Epithelial cell of esophagus (primary cell): ENCODE data around the gene CAMK2A.

Experiments
- DNase-seq: peaks from one replicate; pipeline ENCODE4 v3.0.0; 2010; ENCODE audit warnings: low read depth
- H3K4me3 ChIP-seq: 2 replicates; pipeline ENCODE4 v1.5.1; 2011; ENCODE audit warnings: mild to moderate bottlenecking, low read length, control low read depth
- TF ChIP-seq, protein P1 (sequence below): IDR thresholded peaks from 2 replicates; pipeline ENCODE4 v1.5.1; 2011; ENCODE audit warnings: low read depth, mild to moderate bottlenecking, low read length, control low read depth, inconsistent platforms; ENCODE audit not compliant: insufficient read depth; ENCODE audit errors: missing control alignments

Gene CAMK2A

DNA sequence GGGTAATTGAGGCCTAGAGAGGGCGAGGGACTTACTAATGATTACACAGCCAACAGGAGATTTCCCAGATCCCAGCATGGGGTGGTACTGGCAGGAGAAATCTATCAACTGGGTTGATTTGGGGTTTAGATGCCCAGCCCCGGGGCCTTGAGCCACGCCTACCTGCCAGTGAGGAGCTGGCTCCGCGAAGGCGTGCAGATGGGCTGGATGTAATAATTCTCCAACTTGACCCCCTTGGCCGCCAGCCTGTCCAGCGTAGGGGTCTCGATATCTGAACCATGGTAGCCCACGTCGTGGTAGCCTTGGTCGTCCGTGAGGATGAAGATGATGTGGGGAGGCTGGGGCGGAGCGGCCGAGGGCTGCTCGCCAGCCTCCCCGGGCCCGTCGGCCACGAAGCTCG, 12.3 kb upstream of the CAMK2A start:
- TF ChIP-seq, protein P1, sequence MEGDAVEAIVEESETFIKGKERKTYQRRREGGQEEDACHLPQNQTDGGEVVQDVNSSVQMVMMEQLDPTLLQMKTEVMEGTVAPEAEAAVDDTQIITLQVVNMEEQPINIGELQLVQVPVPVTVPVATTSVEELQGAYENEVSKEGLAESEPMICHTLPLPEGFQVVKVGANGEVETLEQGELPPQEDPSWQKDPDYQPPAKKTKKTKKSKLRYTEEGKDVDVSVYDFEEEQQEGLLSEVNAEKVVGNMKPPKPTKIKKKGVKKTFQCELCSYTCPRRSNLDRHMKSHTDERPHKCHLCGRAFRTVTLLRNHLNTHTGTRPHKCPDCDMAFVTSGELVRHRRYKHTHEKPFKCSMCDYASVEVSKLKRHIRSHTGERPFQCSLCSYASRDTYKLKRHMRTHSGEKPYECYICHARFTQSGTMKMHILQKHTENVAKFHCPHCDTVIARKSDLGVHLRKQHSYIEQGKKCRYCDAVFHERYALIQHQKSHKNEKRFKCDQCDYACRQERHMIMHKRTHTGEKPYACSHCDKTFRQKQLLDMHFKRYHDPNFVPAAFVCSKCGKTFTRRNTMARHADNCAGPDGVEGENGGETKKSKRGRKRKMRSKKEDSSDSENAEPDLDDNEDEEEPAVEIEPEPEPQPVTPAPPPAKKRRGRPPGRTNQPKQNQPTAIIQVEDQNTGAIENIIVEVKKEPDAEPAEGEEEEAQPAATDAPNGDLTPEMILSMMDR, result no peak
- H3K4me3 ChIP-seq, result peak overlapping the region; percentile 24
- no peak for DNase-seq

DNA sequence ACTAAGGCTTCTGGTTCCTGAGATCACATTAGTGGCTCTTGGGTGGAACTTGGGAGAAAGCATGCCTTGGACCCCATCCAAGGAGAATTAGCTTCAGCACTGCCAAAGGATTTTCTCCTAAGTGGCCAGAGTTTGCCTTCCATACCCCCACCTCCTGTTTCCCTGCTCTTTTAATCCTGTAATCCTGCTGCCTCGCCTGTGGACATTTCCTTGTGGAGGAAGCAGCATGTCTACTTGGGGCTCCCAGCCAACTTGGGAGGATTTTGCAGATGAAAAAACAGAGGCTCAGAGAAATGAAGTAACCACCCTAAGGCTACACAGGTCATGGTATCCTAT, 11.6 kb upstream of the CAMK2A start:
- peak; percentile 41 for DNase-seq
- H3K4me3 ChIP-seq, result no peak overlapping the region
- TF ChIP-seq, protein P1, result no peak

DNA sequence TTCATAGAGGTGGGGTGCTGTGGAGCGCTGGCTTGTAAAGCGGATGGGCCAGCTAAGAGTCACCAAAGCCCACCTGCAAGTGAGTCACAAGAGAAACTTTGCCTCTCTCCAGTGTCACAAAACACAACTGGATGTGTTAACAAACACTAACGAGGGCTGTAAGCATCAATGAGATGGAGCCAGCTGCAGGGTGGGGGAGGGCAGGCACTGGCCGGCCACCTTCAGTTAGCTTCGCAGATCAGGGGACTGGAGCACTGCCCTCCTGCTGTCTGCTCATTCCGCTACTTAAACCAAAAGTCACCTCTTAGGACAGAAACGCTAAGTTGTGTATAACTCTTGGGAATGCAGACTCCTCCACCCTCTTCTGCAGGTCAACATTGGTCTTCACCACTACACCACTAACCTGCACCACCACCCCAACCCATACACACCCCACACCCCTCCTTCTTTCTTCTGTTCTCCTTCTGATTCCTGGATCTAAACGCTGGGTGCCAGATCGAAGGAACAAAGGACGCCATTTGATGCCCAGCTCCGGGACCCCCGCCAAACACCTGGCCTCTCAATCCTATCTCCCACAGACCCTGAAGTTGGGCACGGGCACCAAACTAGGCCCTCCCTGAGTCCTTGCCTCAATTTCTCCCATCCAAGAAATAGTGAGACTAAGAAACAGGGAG, 11.1 kb upstream of the CAMK2A start:
- TF ChIP-seq, protein P1, result no peak
- no peak overlapping the region for H3K4me3 ChIP-seq
- no peak for DNase-seq

DNA sequence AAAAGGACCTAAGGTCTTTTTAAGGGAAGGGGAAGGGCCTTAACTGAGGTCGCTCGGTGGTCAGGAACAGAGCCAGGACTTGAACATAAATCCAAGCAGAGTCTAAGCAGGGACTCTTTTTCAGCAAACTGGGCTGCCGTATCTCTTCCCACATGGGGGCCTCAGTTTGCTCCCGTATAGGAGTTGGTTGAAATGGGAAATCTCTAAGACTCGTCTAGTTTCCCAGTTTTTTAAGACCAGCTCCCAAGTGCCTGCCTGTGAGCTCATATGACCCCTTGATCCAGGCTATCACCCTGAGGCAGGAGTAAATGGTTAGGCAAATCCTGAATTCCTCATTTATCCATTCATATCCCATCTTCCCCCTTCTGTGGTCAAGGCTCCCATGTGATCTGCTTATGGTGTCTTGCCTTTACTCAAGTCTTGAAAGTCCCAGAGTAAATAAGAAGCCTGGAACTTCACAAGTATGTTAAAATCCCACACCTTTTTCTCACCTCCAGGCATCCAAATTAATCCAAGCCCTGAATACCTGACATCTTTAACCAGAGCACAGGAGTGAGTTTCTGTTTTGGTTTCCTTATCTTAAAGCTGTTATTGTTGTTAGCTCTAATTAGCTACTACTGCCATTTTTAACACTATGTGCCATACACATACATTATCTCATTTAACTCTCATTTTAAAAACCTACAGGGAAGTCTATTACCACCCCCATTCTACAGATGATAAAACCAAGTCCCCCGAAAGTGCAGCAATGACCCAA, 10.2 kb upstream of the CAMK2A start:
- H3K4me3 ChIP-seq, result no peak overlapping the region
- TF ChIP-seq, protein P1, result no peak
- peak; percentile 40 for DNase-seq

DNA sequence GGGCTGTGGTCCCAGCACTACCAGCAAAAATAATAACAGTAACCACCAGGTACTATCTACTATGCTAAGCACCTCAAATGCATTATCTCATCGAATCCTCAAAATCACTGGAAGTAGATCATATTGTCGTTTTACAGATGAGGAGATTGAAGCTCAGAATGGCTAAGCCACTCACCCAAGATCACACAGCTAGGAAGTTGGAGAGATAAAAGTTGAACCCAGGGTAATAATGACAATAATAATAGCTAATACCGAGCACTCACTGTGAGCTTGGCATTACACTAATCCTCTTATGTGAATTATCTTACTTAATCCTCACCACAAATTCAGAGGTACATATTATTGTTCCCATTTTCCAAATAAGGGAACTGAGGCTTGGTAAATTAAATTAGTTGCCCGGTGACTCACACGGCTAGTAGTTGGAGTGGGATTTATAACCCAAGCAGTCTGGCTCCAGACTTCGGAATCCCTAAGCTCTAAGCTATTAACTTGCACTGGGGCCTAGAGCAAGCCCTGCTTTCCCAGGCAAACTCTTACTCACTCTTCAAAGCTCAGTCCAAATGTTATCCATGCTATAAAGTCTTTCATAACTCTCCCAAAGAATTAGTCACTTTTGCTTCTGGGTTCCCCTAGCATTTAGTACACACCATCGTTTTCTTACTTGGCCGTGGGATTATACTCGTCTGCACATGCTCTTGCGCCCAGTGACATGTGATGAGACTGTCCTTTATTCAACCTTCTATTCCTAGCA, 9.3 kb upstream of the CAMK2A start:
- DNase-seq, result peak; percentile 96
- H3K4me3 ChIP-seq, result no peak overlapping the region
- TF ChIP-seq, protein P1, result no peak

DNA sequence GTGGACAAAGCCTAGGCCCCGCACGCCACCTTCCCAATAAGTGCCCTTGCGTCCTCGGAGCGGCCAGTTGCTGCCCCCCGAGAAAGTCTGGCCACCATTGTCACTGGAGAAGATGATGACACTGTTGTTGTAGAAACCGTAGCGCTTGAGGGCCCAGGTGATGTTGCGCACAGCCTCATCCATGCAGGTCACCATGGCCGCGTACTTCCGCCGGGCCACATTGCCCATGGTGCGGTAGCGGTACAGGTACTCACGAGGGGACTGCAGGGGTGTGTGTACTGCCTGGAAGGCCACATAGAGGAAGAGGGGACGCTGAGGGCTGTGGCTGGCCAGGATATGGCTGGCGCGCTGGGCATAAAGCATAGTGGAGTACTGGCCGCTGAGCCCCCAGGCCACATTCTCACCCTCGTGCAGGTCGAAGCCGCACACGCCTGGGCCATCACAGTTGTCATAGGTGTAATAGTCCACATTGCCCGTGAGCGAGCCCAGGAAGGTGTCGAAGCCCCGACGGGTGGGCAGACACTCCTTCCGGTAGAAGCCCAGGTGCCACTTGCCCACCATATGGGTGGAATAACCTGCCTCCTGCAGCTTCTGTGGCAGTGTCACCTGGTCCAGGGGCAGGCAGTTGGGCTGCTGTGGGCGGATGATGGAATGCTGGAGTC, 8.5 kb upstream of the CAMK2A start:
- DNase-seq, result no peak
- no peak overlapping the region for H3K4me3 ChIP-seq
- TF ChIP-seq, protein P1, result no peak
